ENCODE measurements around the gene LDHD.

- TF ChIP-seq CTCF (IDR thresholded peaks at IDR 0.05) (no peak), POLR2A (IDR thresholded peaks at IDR 0.05) (no peak)
These were observed 1.4 kb downstream of the LDHD start for GRCh38 chr16:75114946-75115825.
